Stimulated activated naive CD8-positive, alpha-beta T cell treated with anti-CD3 and anti-CD28 coated beads, Interleukin-15, Interleukin-2, amounts not matched to agents 100 ng/mL and 50 ng/mL, for 24 hours (primary cell): Measurements from ENCODE around the gene ABR.
"Not testable (repeated sequence)": the region's sequence is repeated elsewhere in the genome, so short reads cannot be mapped to it uniquely, and the experiment has no call there.

Experiments used
- H3K27ac Mint-ChIP-seq: one replicate; pipeline ENCODE4 v1.8.0; 2021; ENCODE audit warnings: mild to moderate bottlenecking, mixed read lengths
- H3K27me3 Mint-ChIP-seq: one replicate; pipeline ENCODE4 v1.8.0; 2021; ENCODE audit warnings: mixed read lengths
- H3K36me3 Mint-ChIP-seq: one replicate; pipeline ENCODE4 v1.8.0; 2021; ENCODE audit warnings: low read depth, mixed read lengths
- H3K4me1 Mint-ChIP-seq: one replicate; pipeline ENCODE4 v1.8.0; 2021; ENCODE audit warnings: low read depth, mixed read lengths
- H3K4me3 Mint-ChIP-seq: one replicate; pipeline ENCODE4 v1.8.0; 2021; ENCODE audit warnings: mild to moderate bottlenecking, mixed read lengths
- H3K9me3 Mint-ChIP-seq: one replicate; pipeline ENCODE4 v1.8.0; 2021; ENCODE audit warnings: mixed read lengths

Gene ABR

GRCh38 chr17:1150863-1151600 is 28.7 kb downstream of the ABR start:
- Mint-ChIP-seq H3K27ac (no peak overlapping the region), H3K4me3 (no peak overlapping the region), H3K36me3 (no peaks in the 10 kb centered on the region)

GRCh38 chr17:1149869-1150268 is 29.9 kb downstream of the ABR start:
- Mint-ChIP-seq H3K4me1 (no peaks in the 10 kb centered on the region), H3K9me3 (no peaks in the 10 kb centered on the region), H3K36me3 (no peaks in the 10 kb centered on the region), H3K4me3 (no peak overlapping the region), H3K27me3 (no peaks in the 10 kb centered on the region), H3K27ac (no peak overlapping the region)

More at GRCh38 chr17:1150863-1151600, 28.7 kb downstream of the ABR start:
- no peaks in the 10 kb centered on the region for H3K27me3 Mint-ChIP-seq
- no peaks in the 10 kb centered on the region for H3K9me3 Mint-ChIP-seq
- no peaks in the 10 kb centered on the region for H3K4me1 Mint-ChIP-seq

GRCh38 chr17:1147664-1148063 is 32.1 kb downstream of the ABR start:
- Mint-ChIP-seq H3K27ac (no peak overlapping the region), H3K27me3 (no peaks in the 10 kb centered on the region), H3K4me1 (no peaks in the 10 kb centered on the region), H3K4me3 (no peak overlapping the region), H3K36me3 (no peaks in the 10 kb centered on the region), H3K9me3 (no peaks in the 10 kb centered on the region)

GRCh38 chr17:1146561-1147265 is 33.1 kb downstream of the ABR start:
- Mint-ChIP-seq H3K27ac (no peak overlapping the region), H3K4me3 (no peak overlapping the region), H3K36me3 (no peaks in the 10 kb centered on the region), H3K4me1 (no peaks in the 10 kb centered on the region), H3K27me3 (no peaks in the 10 kb centered on the region), H3K9me3 (no peaks in the 10 kb centered on the region)

- no peak overlapping the region for H3K4me3 Mint-ChIP-seq
- H3K27ac Mint-ChIP-seq = no peak overlapping the region
- no peaks in the 10 kb centered on the region for H3K27me3 Mint-ChIP-seq
- H3K9me3 Mint-ChIP-seq = no peaks in the 10 kb centered on the region
- H3K36me3 Mint-ChIP-seq = no peaks in the 10 kb centered on the region
- H3K4me1 Mint-ChIP-seq = no peaks in the 10 kb centered on the region
These were observed 34.3 kb downstream of the ABR start for GRCh38 chr17:1145311-1145986.

GRCh38 chr17:1144162-1144561 is 35.6 kb downstream of the ABR start:
- Mint-ChIP-seq H3K4me1 (no peaks in the 10 kb centered on the region), H3K9me3 (no peaks in the 10 kb centered on the region), H3K27me3 (no peaks in the 10 kb centered on the region), H3K36me3 (no peaks in the 10 kb centered on the region), H3K4me3 (no peak overlapping the region), H3K27ac (no peak overlapping the region)

GRCh38 chr17:1143573-1143972 is 36.2 kb downstream of the ABR start:
- no peaks in the 10 kb centered on the region for H3K36me3 Mint-ChIP-seq
- no peak overlapping the region for H3K27ac Mint-ChIP-seq
- no peaks in the 10 kb centered on the region for H3K27me3 Mint-ChIP-seq
- no peaks in the 10 kb centered on the region for H3K9me3 Mint-ChIP-seq
- H3K4me1 Mint-ChIP-seq = no peaks in the 10 kb centered on the region
- H3K4me3 Mint-ChIP-seq = no peak overlapping the region

GRCh38 chr17:1142561-1142971 is 37.2 kb downstream of the ABR start:
- H3K4me3 Mint-ChIP-seq = no peak overlapping the region
- no peaks in the 10 kb centered on the region for H3K27me3 Mint-ChIP-seq
- no peak overlapping the region for H3K27ac Mint-ChIP-seq
- no peaks in the 10 kb centered on the region for H3K36me3 Mint-ChIP-seq
- H3K4me1 Mint-ChIP-seq = no peaks in the 10 kb centered on the region
- no peaks in the 10 kb centered on the region for H3K9me3 Mint-ChIP-seq

GRCh38 chr17:1137465-1137894 is 42.3 kb downstream of the ABR start:
- no peaks in the 10 kb centered on the region for H3K9me3 Mint-ChIP-seq
- no peaks in the 10 kb centered on the region for H3K27me3 Mint-ChIP-seq
- H3K4me3 Mint-ChIP-seq = no peak overlapping the region
- no peaks in the 10 kb centered on the region for H3K36me3 Mint-ChIP-seq
- H3K4me1 Mint-ChIP-seq = no peaks in the 10 kb centered on the region
- no peak overlapping the region for H3K27ac Mint-ChIP-seq

GRCh38 chr17:1136748-1137147 is 43.0 kb downstream of the ABR start:
- H3K27me3 Mint-ChIP-seq = no peaks in the 10 kb centered on the region
- H3K27ac Mint-ChIP-seq = no peak overlapping the region
- no peaks in the 10 kb centered on the region for H3K36me3 Mint-ChIP-seq
- no peaks in the 10 kb centered on the region for H3K4me1 Mint-ChIP-seq
- no peaks in the 10 kb centered on the region for H3K9me3 Mint-ChIP-seq
- H3K4me3 Mint-ChIP-seq = no peak overlapping the region

- Mint-ChIP-seq H3K4me3 (no peak overlapping the region), H3K27me3 (no peaks in the 10 kb centered on the region), H3K4me1 (no peaks in the 10 kb centered on the region), H3K36me3 (no peaks in the 10 kb centered on the region), H3K9me3 (no peaks in the 10 kb centered on the region), H3K27ac (no peak overlapping the region)
These were observed 45.0 kb downstream of the ABR start for GRCh38 chr17:1134634-1135324.

- Mint-ChIP-seq H3K4me3 (no peak overlapping the region), H3K9me3 (no peaks in the 10 kb centered on the region), H3K27ac (no peak overlapping the region)
These were observed 49.6 kb downstream of the ABR start for GRCh38 chr17:1130191-1130590.

GRCh38 chr17:1128463-1128862 is 51.3 kb downstream of the ABR start:
- H3K36me3 Mint-ChIP-seq, H3K9me3 Mint-ChIP-seq, H3K4me3 Mint-ChIP-seq, H3K27me3 Mint-ChIP-seq, H3K27ac Mint-ChIP-seq, H3K4me1 Mint-ChIP-seq: not testable (repeated sequence)

More at GRCh38 chr17:1130191-1130590, 49.6 kb downstream of the ABR start:
- no peaks in the 10 kb centered on the region for H3K27me3 Mint-ChIP-seq
- H3K4me1 Mint-ChIP-seq = no peaks in the 10 kb centered on the region
- H3K36me3 Mint-ChIP-seq = no peaks in the 10 kb centered on the region

GRCh38 chr17:1126801-1127550 is 52.8 kb downstream of the ABR start:
- Mint-ChIP-seq H3K27ac (no peak overlapping the region), H3K27me3 (no peaks in the 10 kb centered on the region)

More at GRCh38 chr17:1126801-1127550, 52.8 kb downstream of the ABR start:
- peaks cover 9% of the 10 kb centered on the region for H3K4me1 Mint-ChIP-seq
- no peak overlapping the region for H3K4me3 Mint-ChIP-seq
- no peaks in the 10 kb centered on the region for H3K9me3 Mint-ChIP-seq
- H3K36me3 Mint-ChIP-seq = no peaks in the 10 kb centered on the region
